Activated T-helper 1 cell treated with anti-CD3 and anti-CD28 coated beads, Interleukin-2, amount 50 U/mL, for 16 hours (primary cell): ENCODE data around the gene ALDH1A2.
"Not testable (repeated sequence)": the region's sequence is repeated elsewhere in the genome, so short reads cannot be mapped to it uniquely, and the experiment has no call there.

Source experiments
- DNase-seq, 2 donors: peaks; one replicate each; pipeline ENCODE4 v3.0.0-alpha.2; 2020; ENCODE audit warnings: low read depth in 1 of 2, low spot score in 1 of 2

ALDH1A2 gene

DNA sequence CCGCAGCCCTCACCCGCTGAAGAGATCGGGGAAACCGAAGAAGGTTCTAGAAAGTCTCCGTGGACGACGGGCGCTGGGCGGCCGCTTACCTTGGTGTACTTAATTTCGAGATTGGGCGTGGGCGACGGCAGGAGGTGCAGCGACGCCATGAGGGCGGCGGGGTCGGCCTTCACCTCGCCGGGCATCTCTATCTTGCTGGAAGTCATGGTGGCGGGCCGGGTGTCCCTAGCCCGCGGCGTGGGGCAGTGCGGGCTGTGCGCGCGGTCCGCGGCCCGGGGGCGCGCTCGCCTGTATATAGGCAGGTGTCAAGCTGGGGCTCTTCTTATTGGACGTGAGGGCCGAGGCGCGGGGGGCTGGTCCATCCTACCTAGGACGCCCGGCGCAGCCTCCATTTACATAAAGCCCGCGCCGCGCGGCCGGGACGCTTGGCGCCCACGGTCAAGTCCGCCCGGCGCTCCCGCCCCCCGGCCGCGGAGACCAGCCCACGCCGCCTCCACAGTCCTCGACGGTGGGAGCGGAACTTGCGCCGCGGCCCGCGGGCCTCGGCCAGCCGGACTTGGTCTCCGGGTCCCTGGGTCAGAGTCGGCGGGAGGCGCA, at the start of gene ALDH1A2:
Gene ALDH1A2, minus strand, starts transcription at position 267 of the 597 bp plus-strand sequence. Its CDS starts 61 bp downstream, at position 206.
- DNase-seq, result no peak

DNA sequence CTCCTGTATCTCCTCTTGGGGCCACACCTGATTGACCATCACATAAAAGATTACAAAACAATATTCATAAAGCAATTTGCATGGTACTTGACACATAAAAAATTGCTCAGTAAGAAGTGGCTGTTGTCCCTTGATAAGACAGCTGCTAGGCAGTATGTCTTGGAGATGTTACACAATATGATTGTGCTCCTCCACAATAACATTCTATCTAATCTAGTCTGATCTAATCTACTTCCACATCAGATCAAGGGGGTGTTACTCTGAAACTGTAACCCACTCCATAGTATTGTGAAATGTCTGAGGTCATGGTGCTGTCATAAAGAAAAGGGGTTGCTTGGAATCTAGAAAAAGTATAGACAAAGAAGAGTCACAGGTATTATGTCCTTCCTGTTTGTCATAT, 49.3 kb upstream of the ALDH1A2 start:
- DNase-seq, result no peak

DNA sequence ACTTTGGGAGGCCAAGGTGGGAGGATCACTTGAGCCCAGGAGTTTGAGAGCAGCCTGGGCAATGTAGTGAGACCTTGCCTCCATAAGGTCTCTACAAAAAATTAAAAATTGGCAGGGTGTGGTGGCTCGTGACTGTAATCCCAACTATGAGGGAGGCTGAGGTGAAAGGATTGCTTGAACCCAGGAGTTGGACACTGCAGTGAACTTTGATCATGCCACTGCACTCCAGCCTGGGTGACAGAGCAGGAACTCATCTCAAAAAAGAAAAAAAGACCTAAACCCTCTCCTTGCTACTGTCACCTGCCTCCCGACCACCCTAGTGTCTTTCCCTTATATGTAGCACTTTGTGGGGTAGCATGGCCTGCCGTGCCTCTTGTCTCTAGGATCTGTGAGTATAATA, 48.9 kb upstream of the ALDH1A2 start:
- DNase-seq, result no peak

DNA sequence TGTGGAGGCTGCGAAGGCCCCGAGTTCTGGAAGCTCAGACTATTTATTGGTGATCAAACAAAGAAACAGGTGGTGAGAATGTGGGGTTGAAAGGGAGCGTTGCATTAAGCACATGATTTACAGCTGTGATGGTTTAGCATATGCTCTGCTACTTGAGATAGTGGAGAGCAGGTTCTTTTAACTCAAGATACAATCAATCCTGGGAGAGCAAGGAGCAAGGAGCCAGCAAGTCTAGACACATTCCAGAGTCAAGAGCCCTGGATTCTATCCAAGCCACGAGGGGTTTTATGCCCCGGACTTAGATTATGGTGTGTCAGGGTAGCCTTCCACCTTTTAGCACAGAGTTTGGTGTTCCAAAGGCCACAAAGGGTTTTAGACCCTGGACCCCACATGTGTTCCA, 47.8 kb upstream of the ALDH1A2 start:
- not testable (repeated sequence) for DNase-seq

DNA sequence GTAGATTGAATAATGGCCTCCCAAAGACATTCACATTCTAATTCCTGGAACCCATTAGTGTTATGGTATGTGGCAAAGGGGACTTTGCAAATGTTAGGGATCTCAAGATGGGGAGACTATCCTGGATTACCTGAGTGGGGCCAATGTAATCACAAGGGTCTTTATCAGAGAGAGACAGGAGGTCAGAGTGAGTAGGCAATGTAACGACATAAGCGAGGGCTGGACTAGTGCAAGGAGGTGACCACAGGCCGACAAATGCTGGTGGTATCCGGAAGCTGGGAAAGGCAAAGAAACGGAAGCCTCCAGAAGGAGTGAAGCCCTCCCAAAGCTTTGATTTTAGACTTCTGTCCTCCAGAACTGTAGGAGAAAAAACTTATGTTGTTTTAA, 46.2 kb upstream of the ALDH1A2 start:
- no peak for DNase-seq

GRCh38 chr15:58110999-58111717, 45.6 kb upstream of the ALDH1A2 start:
- no peak for DNase-seq

DNA sequence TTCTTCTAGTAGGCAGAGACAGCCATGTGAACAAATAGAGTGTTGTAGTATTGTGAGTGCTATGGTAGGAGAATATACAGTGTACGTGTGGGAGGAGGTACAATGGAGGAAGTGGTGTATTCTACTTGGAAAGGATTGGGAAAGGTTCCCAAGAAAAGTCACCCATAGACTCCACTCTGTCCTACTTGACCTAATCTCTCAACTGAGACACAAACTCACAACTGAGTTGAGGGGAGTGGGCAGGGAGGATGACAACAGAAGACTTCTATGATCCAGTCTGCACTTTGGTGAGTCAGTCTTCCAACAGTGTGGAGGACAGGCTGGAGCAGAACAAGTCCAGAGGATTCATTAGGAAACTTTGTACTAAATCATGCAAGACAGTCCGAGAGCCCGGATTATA, 43.9 kb upstream of the ALDH1A2 start:
- DNase-seq, result no peak

DNA sequence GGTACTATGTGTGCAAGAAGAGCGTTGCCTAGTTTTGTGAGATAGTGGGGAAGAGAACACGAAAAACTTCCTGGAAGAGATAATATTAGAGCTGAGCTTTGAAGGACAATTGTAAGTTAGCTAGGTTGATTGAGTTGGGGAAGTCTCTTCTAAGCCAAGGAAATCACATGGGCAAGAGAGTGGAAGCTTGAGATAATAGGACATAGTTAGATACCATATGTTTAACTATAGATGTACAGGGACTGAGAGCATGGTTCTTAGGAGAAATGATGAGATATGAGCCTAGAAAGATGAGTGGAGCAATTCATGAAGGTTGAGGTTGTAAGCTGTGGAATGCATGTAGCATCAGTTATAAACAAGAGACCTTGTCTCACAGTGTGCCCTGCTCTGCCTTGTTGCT, 42.6 kb upstream of the ALDH1A2 start:
- DNase-seq, result no peak

DNA sequence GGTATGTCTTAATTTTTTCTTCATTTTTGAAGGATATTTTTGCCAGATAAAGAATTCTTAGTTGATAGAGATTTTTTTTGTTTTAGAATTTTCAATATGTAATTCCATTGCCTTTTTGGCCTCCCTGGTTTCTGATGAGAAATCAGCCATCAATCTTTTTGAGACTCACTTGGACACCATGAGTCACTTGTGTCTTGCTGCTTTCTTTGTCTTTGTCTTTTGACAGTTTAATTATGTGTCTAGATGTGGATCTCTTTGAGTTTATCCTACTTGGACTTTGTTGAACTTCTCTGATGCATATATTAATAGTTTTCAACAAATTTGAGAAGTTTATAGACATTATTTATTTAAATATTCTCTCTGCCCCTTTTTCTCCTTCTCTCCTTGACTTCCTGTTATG, 38.0 kb upstream of the ALDH1A2 start:
- no peak for DNase-seq

GRCh38 chr15:58096529-58097084, 31.1 kb upstream of the ALDH1A2 start:
- no peak for DNase-seq

- no peak for DNase-seq
Observed at GRCh38 chr15:58095415-58095814, 29.9 kb upstream of the ALDH1A2 start.

GRCh38 chr15:58087871-58088270, 22.4 kb upstream of the ALDH1A2 start:
- DNase-seq, result no peak

GRCh38 chr15:58086491-58086890, 21.0 kb upstream of the ALDH1A2 start:
- no peak for DNase-seq

DNA sequence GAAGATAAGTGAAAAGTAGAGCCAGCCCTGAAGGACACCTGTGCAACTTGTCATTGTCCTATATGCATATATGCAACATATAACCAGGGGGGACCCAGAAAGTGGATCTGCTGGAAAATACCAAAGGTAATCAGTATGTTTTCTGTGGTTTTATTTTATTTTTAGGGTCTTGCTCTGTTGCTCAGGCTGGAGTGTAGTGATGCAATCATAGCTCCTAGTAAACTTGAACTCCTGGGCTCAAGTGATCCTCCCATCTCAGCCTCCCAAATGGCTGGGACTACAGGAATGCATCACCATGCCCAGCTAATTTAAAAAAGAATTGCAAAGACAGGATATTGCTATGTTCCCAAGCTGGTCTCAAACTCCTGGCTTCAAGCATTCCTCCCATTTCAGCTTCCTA, 18.0 kb upstream of the ALDH1A2 start:
- DNase-seq, result no peak

- no peak for DNase-seq
Observed at GRCh38 chr15:58081891-58082290, 16.4 kb upstream of the ALDH1A2 start.

- DNase-seq, result no peak
Observed at GRCh38 chr15:58081456-58081855, 15.9 kb upstream of the ALDH1A2 start.

DNA sequence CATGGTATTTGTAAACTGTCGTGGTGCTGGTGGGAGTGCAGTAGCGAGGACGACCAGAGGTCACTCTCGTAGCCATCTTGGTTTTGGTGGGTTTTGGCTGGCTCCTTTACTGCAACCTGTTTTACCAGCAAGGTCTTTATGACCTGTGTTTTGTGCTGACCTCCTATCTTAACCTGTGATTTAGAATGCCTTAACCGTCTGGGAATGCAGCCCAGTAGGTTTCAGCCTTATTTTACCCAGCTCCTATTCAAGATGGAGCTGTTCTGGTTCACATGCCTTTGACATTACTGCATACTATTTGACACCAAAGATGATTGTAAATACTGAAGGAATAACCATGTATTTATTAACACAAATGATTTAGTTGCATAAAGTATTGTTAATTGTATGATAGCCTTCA, 15.4 kb upstream of the ALDH1A2 start:
- DNase-seq, result not testable (repeated sequence)

DNA sequence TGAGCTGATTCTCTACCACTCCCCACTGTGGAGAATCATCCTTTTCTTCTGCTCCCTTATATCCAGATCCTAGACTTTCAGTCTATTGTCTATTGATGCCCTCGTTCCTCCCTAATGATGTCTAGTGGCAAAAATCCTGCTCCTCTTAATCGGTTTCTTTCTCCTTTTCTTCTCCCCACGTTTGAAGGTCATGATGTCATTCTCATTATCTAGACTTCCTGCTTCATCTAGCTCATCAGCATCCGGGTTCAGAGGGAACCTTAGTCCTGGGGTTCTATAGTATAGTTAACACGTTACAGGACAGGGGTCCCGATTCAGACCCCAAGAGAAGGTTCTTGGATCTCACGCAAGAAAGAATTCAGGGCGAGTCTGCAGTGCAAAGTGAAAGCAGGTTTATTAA, 14.9 kb upstream of the ALDH1A2 start:
- DNase-seq, result no peak

- no peak for DNase-seq
Observed at GRCh38 chr15:58078591-58078990, 13.1 kb upstream of the ALDH1A2 start.

DNA sequence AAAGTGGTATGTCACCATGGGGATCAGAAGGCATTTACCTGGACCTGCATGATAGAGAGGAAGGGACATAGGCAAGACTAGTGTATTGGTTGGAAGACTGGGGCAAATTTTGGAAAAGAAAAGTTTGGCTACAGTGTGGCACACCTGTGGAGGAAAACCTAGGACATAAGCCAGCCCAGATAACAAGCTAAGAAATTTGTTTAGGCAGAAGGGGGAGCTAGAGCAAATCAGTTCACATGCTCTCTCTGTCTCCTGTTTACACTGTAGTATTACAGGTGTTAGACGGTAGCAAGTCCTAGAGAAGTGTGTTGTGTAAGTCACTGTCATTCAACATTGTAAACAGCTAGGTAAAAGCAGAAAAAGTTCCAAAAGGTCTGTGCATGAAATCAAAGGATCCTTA, 11.9 kb upstream of the ALDH1A2 start:
- no peak for DNase-seq

DNA sequence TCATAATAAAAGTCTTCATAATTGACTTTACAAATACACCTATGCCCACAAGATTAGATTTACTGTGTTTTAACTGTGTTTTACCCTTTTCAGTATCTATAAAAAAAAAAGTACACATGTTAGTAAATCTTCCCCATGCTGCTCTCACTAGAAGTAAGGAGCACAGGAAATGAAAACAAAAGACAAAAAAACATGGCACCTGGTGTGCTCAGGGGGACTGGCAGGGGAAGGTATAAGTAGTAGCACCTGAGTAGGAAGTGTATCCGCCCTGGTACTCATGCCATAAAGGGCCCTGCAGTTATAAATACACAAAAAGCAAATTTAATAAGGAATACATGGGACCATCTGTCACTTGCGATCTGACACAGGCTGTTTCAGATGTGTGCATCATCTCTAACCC, 8.9 kb upstream of the ALDH1A2 start:
- no peak for DNase-seq

GRCh38 chr15:58070801-58071418, 5.4 kb upstream of the ALDH1A2 start:
- no peak for DNase-seq
